ENCODE results near the gene PRKG1. TPM values are rescaled to one million over a fixed set of nuclear protein-coding genes. Genes with fewer than 3 reads are reported as not detected.

PRKG1 gene
- total and polyA plus RNA-seq, 4 donors = 0.46 to 5.1 (median 1.5) TPM

DNA sequence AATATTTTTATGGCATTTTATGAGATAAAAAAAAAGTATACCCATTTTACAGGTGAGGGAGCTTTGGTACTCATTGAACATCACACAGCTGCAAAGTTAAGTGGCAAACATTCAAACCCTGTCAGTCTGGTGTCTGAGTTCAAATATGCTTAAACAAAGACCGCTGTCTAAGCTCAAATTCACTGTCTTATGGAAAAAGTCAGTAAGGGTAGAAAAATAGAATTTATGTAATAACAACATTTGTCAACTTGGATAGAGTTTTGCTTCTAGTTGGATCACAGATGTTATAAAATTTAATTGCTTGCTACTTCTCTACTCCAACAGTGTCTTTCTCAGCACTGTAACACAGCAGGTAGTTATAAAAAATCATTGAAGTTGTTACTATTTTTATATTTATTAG is 786.8 kb downstream of the PRKG1 start:
- peaks cover 0 to 1% (median under 1%) of the 10 kb centered on the region in 4 donors for H3K9me3 ChIP-seq (ENCODE audit: control insufficient read depth in 4 of 4, low read length in 3 of 4)
- H3K27me3 ChIP-seq (ENCODE audit: control insufficient read depth in 4 of 4, insufficient read depth in 4 of 4, low read length in 3 of 4) = peaks cover 0 to under 1% (median 0%) of the 10 kb centered on the region in 4 donors
- H3K27ac ChIP-seq (ENCODE audit: low read depth in 1 of 2, low read length in 2 of 2) = no peak overlapping the region
- WGBS = 67% methylated on average over 1 of the region's 1 CpG
- H3K4me1 ChIP-seq (ENCODE audit: control insufficient read depth in 4 of 4, insufficient read depth in 4 of 4, low read length in 3 of 4) = no peaks in the 10 kb centered on the region
- no peak overlapping the region for H3K4me3 ChIP-seq (ENCODE audit: low read depth in 1 of 3, low read length in 3 of 3)
- H3K36me3 ChIP-seq (ENCODE audit: control insufficient read depth in 4 of 4, insufficient read depth in 3 of 4, low read depth in 1 of 4, low read length in 3 of 4) = no peaks in the 10 kb centered on the region
- H3K9ac ChIP-seq (ENCODE audit: low read depth in 1 of 2, low read length in 2 of 2) = no peak overlapping the region
- TF ChIP-seq YY1 (IDR thresholded peaks at IDR 0.05) (no peak), FOXA2 (IDR thresholded peaks at IDR 0.05) (no peak), JUND (IDR thresholded peaks at IDR 0.05) (no peak)
- TF ChIP-seq, protein P1, sequence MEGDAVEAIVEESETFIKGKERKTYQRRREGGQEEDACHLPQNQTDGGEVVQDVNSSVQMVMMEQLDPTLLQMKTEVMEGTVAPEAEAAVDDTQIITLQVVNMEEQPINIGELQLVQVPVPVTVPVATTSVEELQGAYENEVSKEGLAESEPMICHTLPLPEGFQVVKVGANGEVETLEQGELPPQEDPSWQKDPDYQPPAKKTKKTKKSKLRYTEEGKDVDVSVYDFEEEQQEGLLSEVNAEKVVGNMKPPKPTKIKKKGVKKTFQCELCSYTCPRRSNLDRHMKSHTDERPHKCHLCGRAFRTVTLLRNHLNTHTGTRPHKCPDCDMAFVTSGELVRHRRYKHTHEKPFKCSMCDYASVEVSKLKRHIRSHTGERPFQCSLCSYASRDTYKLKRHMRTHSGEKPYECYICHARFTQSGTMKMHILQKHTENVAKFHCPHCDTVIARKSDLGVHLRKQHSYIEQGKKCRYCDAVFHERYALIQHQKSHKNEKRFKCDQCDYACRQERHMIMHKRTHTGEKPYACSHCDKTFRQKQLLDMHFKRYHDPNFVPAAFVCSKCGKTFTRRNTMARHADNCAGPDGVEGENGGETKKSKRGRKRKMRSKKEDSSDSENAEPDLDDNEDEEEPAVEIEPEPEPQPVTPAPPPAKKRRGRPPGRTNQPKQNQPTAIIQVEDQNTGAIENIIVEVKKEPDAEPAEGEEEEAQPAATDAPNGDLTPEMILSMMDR (IDR thresholded peaks at IDR 0.05; ENCODE audit: low read depth, low read length, missing input control) = no peak
- no peak for DNase-seq (ENCODE audit: low spot score)

DNA sequence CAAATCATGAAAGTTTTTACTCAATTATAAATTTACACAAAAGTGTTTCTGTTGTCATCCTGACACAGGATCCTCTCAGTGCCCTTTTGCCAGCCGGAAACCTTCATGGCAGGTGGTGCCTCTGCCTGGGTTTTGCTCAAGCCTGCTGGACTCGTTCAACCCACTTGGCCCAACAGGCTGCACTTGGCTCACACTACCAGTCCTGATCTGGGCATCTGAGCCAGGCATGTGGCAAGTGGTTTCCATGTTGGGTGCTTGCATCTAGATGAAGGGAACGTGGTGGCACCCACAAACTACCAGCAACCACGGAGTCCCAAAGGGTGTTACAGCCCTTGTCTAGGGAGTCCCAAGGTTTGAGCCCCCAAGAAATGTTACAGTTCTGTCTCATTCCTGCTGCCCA is 787.4 kb downstream of the PRKG1 start:
- Histone ChIP-seq H3K4me3 (ENCODE audit: low read depth in 1 of 3, low read length in 3 of 3) (no peak overlapping the region), H3K9me3 (ENCODE audit: control insufficient read depth in 4 of 4, low read length in 3 of 4) (no peaks in the 10 kb centered on the region), H3K27me3 (ENCODE audit: control insufficient read depth in 4 of 4, insufficient read depth in 4 of 4, low read length in 3 of 4) (no peaks in the 10 kb centered on the region), H3K4me1 (ENCODE audit: control insufficient read depth in 4 of 4, insufficient read depth in 4 of 4, low read length in 3 of 4) (no peaks in the 10 kb centered on the region), H3K36me3 (ENCODE audit: control insufficient read depth in 4 of 4, insufficient read depth in 3 of 4, low read depth in 1 of 4, low read length in 3 of 4) (no peaks in the 10 kb centered on the region), H3K9ac (ENCODE audit: low read depth in 1 of 2, low read length in 2 of 2) (no peak overlapping the region), H3K27ac (ENCODE audit: low read depth in 1 of 2, low read length in 2 of 2) (no peak overlapping the region)
- TF ChIP-seq SP1 (IDR thresholded peaks at IDR 0.05) (no peak), NR2F2 (IDR thresholded peaks at IDR 0.05) (no peak), GABPA (IDR thresholded peaks at IDR 0.05 in 1 of 2, conservative IDR thresholded peaks at IDR 0.05 in 1 of 2) (no peak), TAF1 (conservative IDR thresholded peaks at IDR 0.05) (no peak), RAD21 (IDR thresholded peaks at IDR 0.05) (no peak), FOXA1 (IDR thresholded peaks at IDR 0.05) (no peak)
- TF ChIP-seq, protein P2, sequence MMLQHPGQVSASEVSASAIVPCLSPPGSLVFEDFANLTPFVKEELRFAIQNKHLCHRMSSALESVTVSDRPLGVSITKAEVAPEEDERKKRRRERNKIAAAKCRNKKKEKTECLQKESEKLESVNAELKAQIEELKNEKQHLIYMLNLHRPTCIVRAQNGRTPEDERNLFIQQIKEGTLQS (IDR thresholded peaks at IDR 0.05) = no peak
- TF ChIP-seq, protein P3, sequence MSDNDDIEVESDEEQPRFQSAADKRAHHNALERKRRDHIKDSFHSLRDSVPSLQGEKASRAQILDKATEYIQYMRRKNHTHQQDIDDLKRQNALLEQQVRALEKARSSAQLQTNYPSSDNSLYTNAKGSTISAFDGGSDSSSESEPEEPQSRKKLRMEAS (IDR thresholded peaks at IDR 0.05) = no peak
- TF ChIP-seq, protein P4, sequence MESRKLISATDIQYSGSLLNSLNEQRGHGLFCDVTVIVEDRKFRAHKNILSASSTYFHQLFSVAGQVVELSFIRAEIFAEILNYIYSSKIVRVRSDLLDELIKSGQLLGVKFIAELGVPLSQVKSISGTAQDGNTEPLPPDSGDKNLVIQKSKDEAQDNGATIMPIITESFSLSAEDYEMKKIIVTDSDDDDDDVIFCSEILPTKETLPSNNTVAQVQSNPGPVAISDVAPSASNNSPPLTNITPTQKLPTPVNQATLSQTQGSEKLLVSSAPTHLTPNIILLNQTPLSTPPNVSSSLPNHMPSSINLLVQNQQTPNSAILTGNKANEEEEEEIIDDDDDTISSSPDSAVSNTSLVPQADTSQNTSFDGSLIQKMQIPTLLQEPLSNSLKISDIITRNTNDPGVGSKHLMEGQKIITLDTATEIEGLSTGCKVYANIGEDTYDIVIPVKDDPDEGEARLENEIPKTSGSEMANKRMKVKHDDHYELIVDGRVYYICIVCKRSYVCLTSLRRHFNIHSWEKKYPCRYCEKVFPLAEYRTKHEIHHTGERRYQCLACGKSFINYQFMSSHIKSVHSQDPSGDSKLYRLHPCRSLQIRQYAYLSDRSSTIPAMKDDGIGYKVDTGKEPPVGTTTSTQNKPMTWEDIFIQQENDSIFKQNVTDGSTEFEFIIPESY (IDR thresholded peaks at IDR 0.05) = no peak
- no peak for DNase-seq (ENCODE audit: low spot score)
- 81% methylated on average over 4 of the region's 4 CpGs for WGBS

DNA sequence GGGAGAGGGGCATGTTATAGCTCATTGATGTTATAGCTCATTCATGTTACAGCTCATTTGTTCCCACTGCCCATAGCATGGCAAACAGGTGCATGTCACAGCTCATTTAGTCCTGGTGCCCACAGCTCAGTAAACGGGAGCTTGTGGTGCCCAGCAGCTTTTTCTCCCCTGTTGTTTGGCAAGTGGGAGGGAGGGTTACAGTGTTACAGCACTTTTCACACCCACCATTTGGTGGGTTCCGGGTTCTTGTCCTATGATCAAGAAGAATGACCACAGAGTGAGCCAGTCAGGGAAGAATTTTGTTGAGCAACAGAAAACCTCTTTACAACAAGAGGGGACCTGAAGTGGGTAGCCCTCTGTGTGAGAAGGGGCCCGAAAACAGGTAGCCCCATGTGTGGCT is 787.9 kb downstream of the PRKG1 start:
- Histone ChIP-seq H3K27me3 (ENCODE audit: control insufficient read depth in 4 of 4, insufficient read depth in 4 of 4, low read length in 3 of 4) (no peaks in the 10 kb centered on the region), H3K9me3 (ENCODE audit: control insufficient read depth in 4 of 4, low read length in 3 of 4) (no peaks in the 10 kb centered on the region), H3K36me3 (ENCODE audit: control insufficient read depth in 4 of 4, insufficient read depth in 3 of 4, low read depth in 1 of 4, low read length in 3 of 4) (no peaks in the 10 kb centered on the region), H3K9ac (ENCODE audit: low read depth in 1 of 2, low read length in 2 of 2) (no peak overlapping the region), H3K27ac (ENCODE audit: low read depth in 1 of 2, low read length in 2 of 2) (no peak overlapping the region), H3K4me3 (ENCODE audit: low read depth in 1 of 3, low read length in 3 of 3) (no peak overlapping the region), H3K4me1 (ENCODE audit: control insufficient read depth in 4 of 4, insufficient read depth in 4 of 4, low read length in 3 of 4) (no peaks in the 10 kb centered on the region)
- WGBS = 81% methylated on average over 3 of the region's 3 CpGs
- no peak for TF ChIP-seq RAD21 (IDR thresholded peaks at IDR 0.05)
- DNase-seq (ENCODE audit: low spot score) = no peak
